Mesothelial cell of epicardium (in vitro differentiated cells): ENCODE data around the gene HAUS7. TPM values are rescaled to one million over a fixed set of nuclear protein-coding genes. Genes with fewer than 3 reads are reported as not detected.

Experiments
- DNase-seq, 2 experiments: peaks; one replicate each; pipeline ENCODE4 v3.0.0; 2021; ENCODE audit warnings: low spot score in 2 of 2; ENCODE audit not compliant: unreplicated experiment in 2 of 2
- H3K27ac Mint-ChIP-seq: 2 replicates; pipeline ENCODE4 v1.8.0; 2021; ENCODE audit warnings: mixed read lengths
- H3K27me3 Mint-ChIP-seq: 2 replicates; pipeline ENCODE4 v1.8.0; 2021; ENCODE audit warnings: low read depth, mixed read lengths
- H3K36me3 Mint-ChIP-seq: 2 replicates; pipeline ENCODE4 v1.8.0; 2021; ENCODE audit warnings: mixed read lengths
- H3K4me1 Mint-ChIP-seq: 2 replicates; pipeline ENCODE4 v1.8.0; 2021; ENCODE audit warnings: mixed read lengths
- H3K4me3 Mint-ChIP-seq: 2 replicates; pipeline ENCODE4 v1.8.0; 2021; ENCODE audit warnings: mild to moderate bottlenecking, moderate library complexity, mixed read lengths
- H3K9me3 Mint-ChIP-seq: 2 replicates; pipeline ENCODE4 v1.8.0; 2021; ENCODE audit warnings: mixed read lengths
- total RNA-seq: library from RNA; stranded (reverse); gene quantifications from 3 replicates; pipeline ENCODE4 v1.2.1, GENCODE V29; 2021
- TF ChIP-seq, protein P1 (sequence below): fragments of 200-600 bp; sonication (generic); IDR thresholded peaks from one replicate; pipeline ENCODE4 v1.5.0; 2021; ENCODE audit warnings: antibody characterized with exemption; ENCODE audit not compliant: unreplicated experiment

Gene HAUS7
- total RNA-seq, 1 donor from 2014 or later, result 24.7 TPM

- no peak overlapping the region for H3K4me3 Mint-ChIP-seq
- no peak for DNase-seq
- peaks cover 5% of the 10 kb centered on the region for H3K4me1 Mint-ChIP-seq
- TF ChIP-seq, protein P1, sequence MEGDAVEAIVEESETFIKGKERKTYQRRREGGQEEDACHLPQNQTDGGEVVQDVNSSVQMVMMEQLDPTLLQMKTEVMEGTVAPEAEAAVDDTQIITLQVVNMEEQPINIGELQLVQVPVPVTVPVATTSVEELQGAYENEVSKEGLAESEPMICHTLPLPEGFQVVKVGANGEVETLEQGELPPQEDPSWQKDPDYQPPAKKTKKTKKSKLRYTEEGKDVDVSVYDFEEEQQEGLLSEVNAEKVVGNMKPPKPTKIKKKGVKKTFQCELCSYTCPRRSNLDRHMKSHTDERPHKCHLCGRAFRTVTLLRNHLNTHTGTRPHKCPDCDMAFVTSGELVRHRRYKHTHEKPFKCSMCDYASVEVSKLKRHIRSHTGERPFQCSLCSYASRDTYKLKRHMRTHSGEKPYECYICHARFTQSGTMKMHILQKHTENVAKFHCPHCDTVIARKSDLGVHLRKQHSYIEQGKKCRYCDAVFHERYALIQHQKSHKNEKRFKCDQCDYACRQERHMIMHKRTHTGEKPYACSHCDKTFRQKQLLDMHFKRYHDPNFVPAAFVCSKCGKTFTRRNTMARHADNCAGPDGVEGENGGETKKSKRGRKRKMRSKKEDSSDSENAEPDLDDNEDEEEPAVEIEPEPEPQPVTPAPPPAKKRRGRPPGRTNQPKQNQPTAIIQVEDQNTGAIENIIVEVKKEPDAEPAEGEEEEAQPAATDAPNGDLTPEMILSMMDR, result no peak
- peaks cover 49% of the 10 kb centered on the region for H3K27me3 Mint-ChIP-seq
- no peaks in the 10 kb centered on the region for H3K9me3 Mint-ChIP-seq
- H3K36me3 Mint-ChIP-seq, result peaks cover 2% of the 10 kb centered on the region
- no peak overlapping the region for H3K27ac Mint-ChIP-seq
Observed at GRCh38 chrX:153515435-153515834, 45.1 kb upstream of the HAUS7 start.

DNA sequence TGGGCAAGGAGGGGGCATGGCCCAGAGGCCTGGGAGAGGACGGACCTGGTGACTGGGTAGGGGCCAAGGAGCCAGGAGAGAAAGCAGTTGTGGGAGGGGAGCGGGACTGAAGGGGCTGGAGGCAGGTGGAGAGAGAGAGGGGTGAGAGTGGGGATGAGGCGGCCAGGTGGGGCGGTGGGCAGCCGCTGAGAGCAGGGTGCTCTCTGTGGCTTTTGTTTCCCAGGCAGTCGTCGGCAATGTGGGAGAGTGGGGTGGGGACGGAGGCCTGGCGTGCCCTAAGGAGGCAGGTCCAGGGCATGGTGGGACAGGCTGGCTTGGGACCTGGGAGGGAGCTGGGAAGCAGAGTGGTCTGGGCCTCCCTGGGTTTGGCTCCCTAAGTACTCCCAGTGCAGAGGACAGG, 43.9 kb upstream of the HAUS7 start:
- DNase-seq, result no peak
- Mint-ChIP-seq H3K4me3 (no peak overlapping the region), H3K27ac (no peak overlapping the region), H3K4me1 (peaks cover 5% of the 10 kb centered on the region), H3K9me3 (no peaks in the 10 kb centered on the region), H3K36me3 (peaks cover 2% of the 10 kb centered on the region), H3K27me3 (peaks cover 39% of the 10 kb centered on the region)
- TF ChIP-seq, protein P1, result no peak

GRCh38 chrX:153513265-153513664, 42.9 kb upstream of the HAUS7 start:
- Mint-ChIP-seq H3K4me1 (peaks cover 3% of the 10 kb centered on the region), H3K36me3 (peaks cover under 1% of the 10 kb centered on the region), H3K9me3 (no peaks in the 10 kb centered on the region), H3K4me3 (no peak overlapping the region), H3K27me3 (peaks cover 29% of the 10 kb centered on the region), H3K27ac (no peak overlapping the region)
- DNase-seq, result no peak
- TF ChIP-seq, protein P1, result no peak

DNA sequence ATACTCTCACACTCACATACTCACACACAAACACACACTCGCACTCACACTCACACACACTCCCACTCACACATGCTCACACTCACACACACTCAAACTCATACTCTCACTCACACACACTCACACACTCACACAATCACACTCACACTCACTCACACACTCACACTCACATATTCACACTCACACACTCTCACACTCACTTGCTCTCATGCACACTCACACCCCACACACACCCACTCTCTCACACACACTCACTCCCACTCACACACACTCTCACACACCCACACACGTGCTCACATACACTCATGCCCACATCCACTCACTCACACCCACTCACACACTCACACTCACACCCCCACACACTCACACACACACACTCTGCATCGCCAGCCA, 42.1 kb upstream of the HAUS7 start:
- no peak overlapping the region for H3K27ac Mint-ChIP-seq
- no peaks in the 10 kb centered on the region for H3K36me3 Mint-ChIP-seq
- H3K27me3 Mint-ChIP-seq, result peaks cover 27% of the 10 kb centered on the region
- H3K9me3 Mint-ChIP-seq, result no peaks in the 10 kb centered on the region
- peaks cover 5% of the 10 kb centered on the region for H3K4me1 Mint-ChIP-seq
- DNase-seq, result no peak
- TF ChIP-seq, protein P1, result no peak
- no peak overlapping the region for H3K4me3 Mint-ChIP-seq

DNA sequence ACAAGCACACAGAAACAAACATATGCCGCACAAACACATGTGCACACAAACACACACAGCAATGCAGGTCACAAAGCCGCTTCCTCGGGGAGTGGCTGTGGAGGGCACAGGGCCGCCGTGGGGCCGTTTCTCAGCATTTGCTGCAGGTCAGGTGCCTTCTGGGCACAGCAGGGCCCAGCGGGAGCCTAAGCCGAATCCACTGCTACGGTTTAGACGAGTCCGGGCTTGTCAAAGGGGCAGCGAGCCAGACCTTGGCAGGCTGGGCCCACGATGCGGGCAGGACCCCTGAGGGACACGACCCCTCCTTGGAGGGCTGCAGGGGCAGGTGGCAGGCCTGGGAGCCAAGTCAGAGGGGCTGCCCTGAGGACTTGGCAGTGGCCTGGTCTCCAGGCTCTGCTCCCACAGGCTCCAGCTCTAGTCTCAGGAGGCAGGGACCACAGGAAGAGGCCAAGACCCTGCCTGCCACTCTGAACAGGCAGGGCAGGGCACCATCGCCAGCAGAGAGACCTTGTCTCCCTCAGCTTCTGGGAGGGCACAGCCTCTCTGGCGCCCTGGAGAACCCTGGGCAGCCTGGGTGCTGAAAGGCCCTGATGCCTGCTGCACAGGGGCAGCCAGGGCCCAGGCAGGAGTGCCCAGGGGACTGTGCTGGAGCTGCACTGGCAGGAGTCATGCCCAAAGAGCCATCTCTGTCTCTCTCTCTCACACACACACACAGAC, 41.6 kb upstream of the HAUS7 start:
- Mint-ChIP-seq H3K36me3 (no peaks in the 10 kb centered on the region), H3K4me1 (peaks cover 6% of the 10 kb centered on the region), H3K27ac (no peak overlapping the region), H3K27me3 (peaks cover 24% of the 10 kb centered on the region), H3K4me3 (no peak overlapping the region), H3K9me3 (no peaks in the 10 kb centered on the region)
- TF ChIP-seq, protein P1, result no peak
- DNase-seq, result no peak
